Measurements from ENCODE around the gene GNAT3.

The GNAT3 gene

GRCh38 chr7:80414331-80414730 lies 97.5 kb downstream of the GNAT3 start:
- TF ChIP-seq, protein P1, sequence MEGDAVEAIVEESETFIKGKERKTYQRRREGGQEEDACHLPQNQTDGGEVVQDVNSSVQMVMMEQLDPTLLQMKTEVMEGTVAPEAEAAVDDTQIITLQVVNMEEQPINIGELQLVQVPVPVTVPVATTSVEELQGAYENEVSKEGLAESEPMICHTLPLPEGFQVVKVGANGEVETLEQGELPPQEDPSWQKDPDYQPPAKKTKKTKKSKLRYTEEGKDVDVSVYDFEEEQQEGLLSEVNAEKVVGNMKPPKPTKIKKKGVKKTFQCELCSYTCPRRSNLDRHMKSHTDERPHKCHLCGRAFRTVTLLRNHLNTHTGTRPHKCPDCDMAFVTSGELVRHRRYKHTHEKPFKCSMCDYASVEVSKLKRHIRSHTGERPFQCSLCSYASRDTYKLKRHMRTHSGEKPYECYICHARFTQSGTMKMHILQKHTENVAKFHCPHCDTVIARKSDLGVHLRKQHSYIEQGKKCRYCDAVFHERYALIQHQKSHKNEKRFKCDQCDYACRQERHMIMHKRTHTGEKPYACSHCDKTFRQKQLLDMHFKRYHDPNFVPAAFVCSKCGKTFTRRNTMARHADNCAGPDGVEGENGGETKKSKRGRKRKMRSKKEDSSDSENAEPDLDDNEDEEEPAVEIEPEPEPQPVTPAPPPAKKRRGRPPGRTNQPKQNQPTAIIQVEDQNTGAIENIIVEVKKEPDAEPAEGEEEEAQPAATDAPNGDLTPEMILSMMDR (IDR thresholded peaks at IDR 0.05) = no peak
- DNase-seq (ENCODE audit: low spot score) = no peak
- Histone ChIP-seq H3K4me3 (no peak overlapping the region), H3K27ac (no peak overlapping the region)

GRCh38 chr7:80413383-80413945 lies 98.4 kb downstream of the GNAT3 start:
- H3K27ac ChIP-seq = no peak overlapping the region
- H3K4me3 ChIP-seq = no peak overlapping the region
- TF ChIP-seq, protein P1 (IDR thresholded peaks at IDR 0.05) = no peak
- DNase-seq (ENCODE audit: low spot score) = no peak

- Histone ChIP-seq H3K4me3 (no peak overlapping the region), H3K27ac (no peak overlapping the region)
- DNase-seq (ENCODE audit: low spot score) = no peak
- TF ChIP-seq, protein P1 (IDR thresholded peaks at IDR 0.05) = no peak
These were observed 99.0 kb downstream of the GNAT3 start for GRCh38 chr7:80412842-80413241.

GRCh38 chr7:80411621-80412020 lies 100.2 kb downstream of the GNAT3 start:
- Histone ChIP-seq H3K27ac (no peak overlapping the region), H3K4me3 (no peak overlapping the region)
- DNase-seq (ENCODE audit: low spot score) = no peak
- TF ChIP-seq, protein P1 (IDR thresholded peaks at IDR 0.05) = no peak

DNA sequence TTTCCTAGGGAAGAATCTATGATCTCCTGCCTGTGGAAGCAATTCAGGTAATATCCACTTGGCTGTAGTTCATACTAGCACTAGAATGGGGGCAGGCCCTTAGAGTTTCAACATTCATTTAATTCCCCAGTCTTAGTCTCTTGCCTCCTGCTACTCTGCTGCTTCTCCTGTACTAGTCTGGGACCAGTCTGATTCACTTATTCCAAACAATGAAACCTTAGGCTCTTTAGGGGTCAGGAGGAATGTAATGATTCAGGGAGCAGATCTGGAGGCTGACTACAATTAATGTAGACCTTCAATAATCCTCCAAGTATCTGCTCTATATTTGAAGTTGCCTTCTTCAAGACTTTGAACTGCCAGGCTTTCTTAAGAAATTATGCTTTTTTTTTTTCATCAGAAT lies 101.8 kb downstream of the GNAT3 start:
- TF ChIP-seq, protein P1 (IDR thresholded peaks at IDR 0.05) = no peak
- Histone ChIP-seq H3K27ac (no peak overlapping the region), H3K4me3 (no peak overlapping the region)
- DNase-seq (ENCODE audit: low spot score) = no peak
